ENCODE data around the gene SLC12A8.
"Not testable (repeated sequence)": the region's sequence is repeated elsewhere in the genome, so short reads cannot be mapped to it uniquely, and the experiment has no call there.

SLC12A8 gene

GRCh38 chr3:125098611-125099291 is 113.8 kb downstream of the SLC12A8 start:
- no peaks in the 10 kb centered on the region for H3K9me3 ChIP-seq (ENCODE audit: low read length)
- H3K36me3 ChIP-seq (ENCODE audit: insufficient read depth, low read length) = no peaks in the 10 kb centered on the region
- H3K27me3 ChIP-seq (ENCODE audit: insufficient read depth, low read length) = no peaks in the 10 kb centered on the region
- H2AFZ ChIP-seq (ENCODE audit: low read depth, low read length) = no peak overlapping the region
- H3K4me3 ChIP-seq (ENCODE audit: low read length) = no peak overlapping the region
- no peaks in the 10 kb centered on the region for H3K4me1 ChIP-seq (ENCODE audit: insufficient read depth, low read length)

GRCh38 chr3:125090649-125091048 is 121.9 kb downstream of the SLC12A8 start:
- Histone ChIP-seq H3K4me1 (ENCODE audit: insufficient read depth, low read length) (no peaks in the 10 kb centered on the region), H3K9me3 (ENCODE audit: low read length) (no peaks in the 10 kb centered on the region)

GRCh38 chr3:125087768-125088391 is 124.7 kb downstream of the SLC12A8 start:
- Histone ChIP-seq H3K9me3 (ENCODE audit: low read length) (no peaks in the 10 kb centered on the region), H3K36me3 (ENCODE audit: insufficient read depth, low read length) (no peaks in the 10 kb centered on the region)

More at GRCh38 chr3:125090649-125091048, 121.9 kb downstream of the SLC12A8 start:
- no peaks in the 10 kb centered on the region for H3K27me3 ChIP-seq (ENCODE audit: insufficient read depth, low read length)
- no peaks in the 10 kb centered on the region for H3K36me3 ChIP-seq (ENCODE audit: insufficient read depth, low read length)
- H2AFZ ChIP-seq (ENCODE audit: low read depth, low read length) = no peak overlapping the region
- no peak overlapping the region for H3K4me3 ChIP-seq (ENCODE audit: low read length)

GRCh38 chr3:125085166-125085565 is 127.4 kb downstream of the SLC12A8 start:
- Histone ChIP-seq H3K4me1 (ENCODE audit: insufficient read depth, low read length) (no peaks in the 10 kb centered on the region), H3K9me3 (ENCODE audit: low read length) (peaks cover 2% of the 10 kb centered on the region), H3K4me3 (ENCODE audit: low read length) (no peak overlapping the region), H2AFZ (ENCODE audit: low read depth, low read length) (no peak overlapping the region), H3K36me3 (ENCODE audit: insufficient read depth, low read length) (no peaks in the 10 kb centered on the region), H3K27me3 (ENCODE audit: insufficient read depth, low read length) (no peaks in the 10 kb centered on the region)

More at GRCh38 chr3:125087768-125088391, 124.7 kb downstream of the SLC12A8 start:
- H3K4me3 ChIP-seq (ENCODE audit: low read length) = no peak overlapping the region
- H2AFZ ChIP-seq (ENCODE audit: low read depth, low read length) = no peak overlapping the region
- H3K4me1 ChIP-seq (ENCODE audit: insufficient read depth, low read length) = no peaks in the 10 kb centered on the region
- no peaks in the 10 kb centered on the region for H3K27me3 ChIP-seq (ENCODE audit: insufficient read depth, low read length)

- H3K4me1 ChIP-seq (ENCODE audit: insufficient read depth, low read length) = no peaks in the 10 kb centered on the region
- no peaks in the 10 kb centered on the region for H3K27me3 ChIP-seq (ENCODE audit: insufficient read depth, low read length)
- H2AFZ ChIP-seq (ENCODE audit: low read depth, low read length) = no peak overlapping the region
- peaks cover 2% of the 10 kb centered on the region for H3K9me3 ChIP-seq (ENCODE audit: low read length)
- no peaks in the 10 kb centered on the region for H3K36me3 ChIP-seq (ENCODE audit: insufficient read depth, low read length)
- no peak overlapping the region for H3K4me3 ChIP-seq (ENCODE audit: low read length)
These were observed 128.8 kb downstream of the SLC12A8 start for GRCh38 chr3:125083776-125084175.

GRCh38 chr3:125082339-125082738 is 130.2 kb downstream of the SLC12A8 start:
- not testable (repeated sequence) for H3K4me1 ChIP-seq (ENCODE audit: insufficient read depth, low read length); H3K27me3 ChIP-seq (ENCODE audit: insufficient read depth, low read length); H3K36me3 ChIP-seq (ENCODE audit: insufficient read depth, low read length); H3K9me3 ChIP-seq (ENCODE audit: low read length); H2AFZ ChIP-seq (ENCODE audit: low read depth, low read length); H3K4me3 ChIP-seq (ENCODE audit: low read length)

- H2AFZ ChIP-seq (ENCODE audit: low read depth, low read length) = no peak overlapping the region
- H3K4me3 ChIP-seq (ENCODE audit: low read length) = no peak overlapping the region
- H3K9me3 ChIP-seq (ENCODE audit: low read length) = peaks cover 2% of the 10 kb centered on the region
- no peaks in the 10 kb centered on the region for H3K4me1 ChIP-seq (ENCODE audit: insufficient read depth, low read length)
- no peaks in the 10 kb centered on the region for H3K36me3 ChIP-seq (ENCODE audit: insufficient read depth, low read length)
- H3K27me3 ChIP-seq (ENCODE audit: insufficient read depth, low read length) = no peaks in the 10 kb centered on the region
These were observed 132.5 kb downstream of the SLC12A8 start for GRCh38 chr3:125080077-125080476.

- H3K27me3 ChIP-seq (ENCODE audit: insufficient read depth, low read length) = no peaks in the 10 kb centered on the region
- H3K36me3 ChIP-seq (ENCODE audit: insufficient read depth, low read length) = no peaks in the 10 kb centered on the region
- no peaks in the 10 kb centered on the region for H3K4me1 ChIP-seq (ENCODE audit: insufficient read depth, low read length)
- no peak overlapping the region for H2AFZ ChIP-seq (ENCODE audit: low read depth, low read length)
- no peak overlapping the region for H3K4me3 ChIP-seq (ENCODE audit: low read length)
- peaks cover 2% of the 10 kb centered on the region for H3K9me3 ChIP-seq (ENCODE audit: low read length)
These were observed 132.9 kb downstream of the SLC12A8 start for GRCh38 chr3:125079675-125080045.

- H3K27me3 ChIP-seq (ENCODE audit: insufficient read depth, low read length) = no peaks in the 10 kb centered on the region
- H3K36me3 ChIP-seq (ENCODE audit: insufficient read depth, low read length) = no peaks in the 10 kb centered on the region
- H3K4me3 ChIP-seq (ENCODE audit: low read length) = no peak overlapping the region
- no peak overlapping the region for H2AFZ ChIP-seq (ENCODE audit: low read depth, low read length)
- H3K4me1 ChIP-seq (ENCODE audit: insufficient read depth, low read length) = no peaks in the 10 kb centered on the region
- H3K9me3 ChIP-seq (ENCODE audit: low read length) = peaks cover 2% of the 10 kb centered on the region
These were observed 133.4 kb downstream of the SLC12A8 start for GRCh38 chr3:125078951-125079674.

GRCh38 chr3:125077864-125078263 is 134.7 kb downstream of the SLC12A8 start:
- peaks cover 2% of the 10 kb centered on the region for H3K9me3 ChIP-seq (ENCODE audit: low read length)
- no peaks in the 10 kb centered on the region for H3K4me1 ChIP-seq (ENCODE audit: insufficient read depth, low read length)
- no peak overlapping the region for H3K4me3 ChIP-seq (ENCODE audit: low read length)
- no peaks in the 10 kb centered on the region for H3K36me3 ChIP-seq (ENCODE audit: insufficient read depth, low read length)
- H2AFZ ChIP-seq (ENCODE audit: low read depth, low read length) = no peak overlapping the region
- H3K27me3 ChIP-seq (ENCODE audit: insufficient read depth, low read length) = no peaks in the 10 kb centered on the region

GRCh38 chr3:125076464-125076863 is 136.1 kb downstream of the SLC12A8 start:
- no peak overlapping the region for H3K4me3 ChIP-seq (ENCODE audit: low read length)
- no peaks in the 10 kb centered on the region for H3K4me1 ChIP-seq (ENCODE audit: insufficient read depth, low read length)
- H3K27me3 ChIP-seq (ENCODE audit: insufficient read depth, low read length) = no peaks in the 10 kb centered on the region
- H3K36me3 ChIP-seq (ENCODE audit: insufficient read depth, low read length) = no peaks in the 10 kb centered on the region
- peaks cover 2% of the 10 kb centered on the region for H3K9me3 ChIP-seq (ENCODE audit: low read length)
- H2AFZ ChIP-seq (ENCODE audit: low read depth, low read length) = no peak overlapping the region

- H3K4me1 ChIP-seq (ENCODE audit: insufficient read depth, low read length) = no peaks in the 10 kb centered on the region
- H3K36me3 ChIP-seq (ENCODE audit: insufficient read depth, low read length) = no peaks in the 10 kb centered on the region
- no peak overlapping the region for H3K4me3 ChIP-seq (ENCODE audit: low read length)
- peaks cover 2% of the 10 kb centered on the region for H3K9me3 ChIP-seq (ENCODE audit: low read length)
- H3K27me3 ChIP-seq (ENCODE audit: insufficient read depth, low read length) = no peaks in the 10 kb centered on the region
- no peak overlapping the region for H2AFZ ChIP-seq (ENCODE audit: low read depth, low read length)
These were observed 136.8 kb downstream of the SLC12A8 start for GRCh38 chr3:125075738-125076137.

GRCh38 chr3:125073390-125073905 is 139.1 kb downstream of the SLC12A8 start:
- no peaks in the 10 kb centered on the region for H3K36me3 ChIP-seq (ENCODE audit: insufficient read depth, low read length)
- no peak overlapping the region for H3K4me3 ChIP-seq (ENCODE audit: low read length)
- H2AFZ ChIP-seq (ENCODE audit: low read depth, low read length) = no peak overlapping the region
- H3K27me3 ChIP-seq (ENCODE audit: insufficient read depth, low read length) = no peaks in the 10 kb centered on the region
- no peaks in the 10 kb centered on the region for H3K9me3 ChIP-seq (ENCODE audit: low read length)
- H3K4me1 ChIP-seq (ENCODE audit: insufficient read depth, low read length) = no peaks in the 10 kb centered on the region

All from neuron (in vitro differentiated cells).